Trophoblast cell (in vitro differentiated cells and primary cell): ENCODE data around the gene CBFA2T3.

Experiments used
- DNase-seq, 2 donors: peaks; one replicate each; pipeline ENCODE4 v3.0.0-alpha.2; 2016
- H2AFZ ChIP-seq: 2 replicates; pipeline ENCODE4 v1.6.1; 2013; ENCODE audit warnings: low read length, moderate library complexity, mild to moderate bottlenecking; ENCODE audit not compliant: insufficient read depth, poor library complexity
- H2AK5ac ChIP-seq: 2 replicates; pipeline ENCODE4 v1.6.1; 2013; ENCODE audit warnings: mild to moderate bottlenecking, low read length
- H2BK120ac ChIP-seq: 2 replicates; pipeline ENCODE4 v1.6.1; 2013; ENCODE audit warnings: low read length, mild to moderate bottlenecking, moderate library complexity; ENCODE audit not compliant: insufficient read depth, poor library complexity
- H2BK12ac ChIP-seq: 2 replicates; pipeline ENCODE4 v1.6.1; 2013; ENCODE audit warnings: mild to moderate bottlenecking, low read length, moderate library complexity
- H2BK5ac ChIP-seq: 2 replicates; pipeline ENCODE4 v1.6.1; 2013; ENCODE audit warnings: low read length, low read depth, moderate library complexity, mild to moderate bottlenecking; ENCODE audit not compliant: poor library complexity
- H3K14ac ChIP-seq: 2 replicates; pipeline ENCODE4 v1.6.1; 2013; ENCODE audit warnings: mild to moderate bottlenecking, low read length
- H3K18ac ChIP-seq: 2 replicates; pipeline ENCODE4 v1.6.1; 2013; ENCODE audit warnings: mild to moderate bottlenecking, low read length
- H3K23ac ChIP-seq: 2 replicates; pipeline ENCODE4 v1.6.1; 2013; ENCODE audit warnings: low read length
- H3K27ac ChIP-seq: 2 replicates; pipeline ENCODE4 v1.5.1; 2013; ENCODE audit warnings: low read depth, mild to moderate bottlenecking, inconsistent platforms, low read length, moderate library complexity
- H3K27me3 ChIP-seq: 2 replicates; pipeline ENCODE4 v1.6.1; 2013; ENCODE audit warnings: inconsistent platforms, mild to moderate bottlenecking, low read length, moderate library complexity; ENCODE audit not compliant: insufficient read depth
- H3K36me3 ChIP-seq, 2 experiments: 1 replicate in 1 of 2; 2 replicates in 1 of 2; pipeline ENCODE4 v1.6.1; 2013; ENCODE audit warnings: low read length in 2 of 2, mild to moderate bottlenecking in 2 of 2, moderate library complexity in 1 of 2; ENCODE audit not compliant: insufficient read depth in 2 of 2, control insufficient read depth in 1 of 2
- H3K4ac ChIP-seq: 2 replicates; pipeline ENCODE4 v1.6.1; 2013; ENCODE audit warnings: low read depth, mild to moderate bottlenecking, low read length, moderate library complexity
- H3K4me1 ChIP-seq, 2 experiments: 1 replicate in 1 of 2; 2 replicates in 1 of 2; pipeline ENCODE4 v1.6.1; 2013; ENCODE audit warnings: low read length in 2 of 2, mild to moderate bottlenecking in 2 of 2, moderate library complexity in 1 of 2; ENCODE audit not compliant: insufficient read depth in 2 of 2, control insufficient read depth in 1 of 2
- H3K4me2 ChIP-seq: 2 replicates; pipeline ENCODE4 v1.6.1; 2013; ENCODE audit warnings: inconsistent platforms, mild to moderate bottlenecking, low read length, moderate library complexity
- H3K4me3 ChIP-seq: 2 replicates; pipeline ENCODE4 v1.5.1; 2013; ENCODE audit warnings: mild to moderate bottlenecking, low read depth, low read length, inconsistent platforms
- H3K79me1 ChIP-seq: one replicate; pipeline ENCODE4 v1.6.1; 2013; ENCODE audit warnings: low read length
- H3K79me2 ChIP-seq: 2 replicates; pipeline ENCODE4 v1.6.1; 2013; ENCODE audit warnings: low read length, mild to moderate bottlenecking; ENCODE audit not compliant: control insufficient read depth, insufficient read depth, poor library complexity
- H3K9ac ChIP-seq: 2 replicates; pipeline ENCODE4 v1.6.1; 2013; ENCODE audit warnings: mild to moderate bottlenecking, low read length
- H3K9me3 ChIP-seq: 2 replicates; pipeline ENCODE4 v1.6.1; 2013; ENCODE audit warnings: low read depth, mild to moderate bottlenecking, control low read depth, inconsistent platforms, low read length; ENCODE audit not compliant: insufficient read depth
- H4K12ac ChIP-seq: 2 replicates; pipeline ENCODE4 v1.6.1; 2013; ENCODE audit warnings: low read depth, mild to moderate bottlenecking, low read length, moderate library complexity
- H4K8ac ChIP-seq: 2 replicates; pipeline ENCODE4 v1.6.1; 2013; ENCODE audit warnings: low read depth, mild to moderate bottlenecking, low read length, moderate library complexity
- H4K91ac ChIP-seq: one replicate; pipeline ENCODE4 v1.6.1; 2013; ENCODE audit warnings: low read depth, mild to moderate bottlenecking, low read length, moderate library complexity
- WGBS: extraction: QIAGEN DNeasy Blood & Tissue Kit; methylation state at CpG from one replicate; pipeline ENCODE4 v1.1.7; 2013; ENCODE audit warnings: missing lambda C conversion rate; ENCODE audit not compliant: insufficient read length, insufficient coverage; ENCODE audit errors: extremely low coverage; 5-methylcytosine and 5-hydroxymethylcytosine counted together

The CBFA2T3 gene

DNA sequence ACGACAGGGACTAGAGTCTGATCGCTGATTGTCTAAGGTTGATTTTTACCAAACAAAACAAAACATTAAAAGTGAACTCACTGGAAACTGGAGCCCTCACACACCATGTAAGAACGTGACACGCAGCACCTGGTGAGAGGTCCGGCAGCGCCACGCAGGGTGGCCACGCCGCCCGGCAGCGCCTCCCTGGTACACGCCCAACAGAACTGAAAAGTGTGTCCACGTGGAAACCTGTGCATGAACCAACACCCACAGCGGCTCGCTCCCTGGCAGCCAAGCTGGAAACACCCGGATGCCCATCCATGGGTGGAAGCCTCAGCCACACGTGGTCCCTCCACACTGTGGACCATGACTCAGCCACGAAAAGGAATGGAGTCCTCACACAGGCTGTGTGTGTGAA is 129.4 kb downstream of the CBFA2T3 start:
- Histone ChIP-seq H3K4me1 (no peaks in the 10 kb centered on the region), H3K79me1 (no peaks in the 10 kb centered on the region), H3K23ac (no peak overlapping the region), H2BK120ac (no peak overlapping the region), H4K8ac (no peak overlapping the region), H2AFZ (no peak overlapping the region), H3K27ac (no peak overlapping the region), H3K9me3 (no peaks in the 10 kb centered on the region), H3K18ac (no peak overlapping the region), H2BK5ac (no peak overlapping the region), H3K79me2 (no peaks in the 10 kb centered on the region), H3K4ac (no peak overlapping the region), H3K4me2 (no peak overlapping the region), H3K36me3 (peaks cover 23 to 32% of the 10 kb centered on the region in 2 experiments), H3K27me3 (no peaks in the 10 kb centered on the region), H3K14ac (no peak overlapping the region), H2BK12ac (no peak overlapping the region), H2AK5ac (no peak overlapping the region), H4K12ac (no peak overlapping the region), H3K4me3 (no peak overlapping the region), H4K91ac (no peak overlapping the region), H3K9ac (no peak overlapping the region)
- no CpG with 5 or more reads among the region's 18 CpGs for WGBS
- no peak for DNase-seq

DNA sequence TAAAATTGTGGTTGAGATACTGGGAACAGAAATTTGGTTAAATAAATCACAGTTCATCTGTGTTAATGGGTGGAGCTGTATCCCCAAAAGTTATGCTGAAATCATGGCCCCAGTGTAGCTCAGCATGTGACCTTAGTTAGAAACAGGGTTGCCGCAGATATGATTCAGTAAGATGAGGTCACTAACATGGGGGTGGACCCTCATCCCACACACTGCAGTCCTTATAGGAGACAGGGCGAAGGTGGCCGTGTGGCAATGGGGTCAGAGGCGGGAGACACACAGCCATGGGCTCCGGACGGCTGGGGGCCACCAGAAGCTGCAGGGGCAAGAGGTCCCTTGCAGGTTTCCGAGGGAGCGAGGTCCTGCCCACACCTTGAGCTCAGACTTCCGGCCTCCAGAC is 130.9 kb downstream of the CBFA2T3 start:
- Histone ChIP-seq H3K4me2 (no peak overlapping the region), H4K12ac (no peak overlapping the region), H3K4me1 (no peaks in the 10 kb centered on the region), H3K27ac (no peak overlapping the region), H4K91ac (no peak overlapping the region), H3K18ac (no peak overlapping the region), H3K9ac (no peak overlapping the region), H4K8ac (no peak overlapping the region), H3K4me3 (no peak overlapping the region), H2BK120ac (no peak overlapping the region), H3K14ac (no peak overlapping the region), H3K23ac (no peak overlapping the region), H2BK12ac (no peak overlapping the region), H3K36me3 (peaks cover 18 to 34% of the 10 kb centered on the region in 2 experiments), H3K27me3 (no peaks in the 10 kb centered on the region), H3K79me2 (no peaks in the 10 kb centered on the region), H2AFZ (no peak overlapping the region), H3K79me1 (no peaks in the 10 kb centered on the region), H3K4ac (no peak overlapping the region), H3K9me3 (no peaks in the 10 kb centered on the region), H2BK5ac (no peak overlapping the region), H2AK5ac (no peak overlapping the region)
- no CpG with 5 or more reads among the region's 9 CpGs for WGBS
- DNase-seq, result no peak

GRCh38 chr16:88844419-88845036 is 132.5 kb downstream of the CBFA2T3 start:
- Histone ChIP-seq H4K8ac (no peak overlapping the region), H2BK5ac (no peak overlapping the region), H2BK120ac (no peak overlapping the region), H3K79me2 (no peaks in the 10 kb centered on the region), H4K12ac (no peak overlapping the region), H3K9me3 (no peaks in the 10 kb centered on the region), H3K4me1 (no peaks in the 10 kb centered on the region), H3K4me2 (no peak overlapping the region), H3K27me3 (no peaks in the 10 kb centered on the region), H3K4ac (no peak overlapping the region), H3K14ac (no peak overlapping the region), H3K9ac (no peak overlapping the region), H3K79me1 (no peaks in the 10 kb centered on the region), H2BK12ac (no peak overlapping the region), H3K23ac (no peak overlapping the region), H3K36me3 (peaks cover 21 to 36% of the 10 kb centered on the region in 2 experiments), H3K4me3 (no peak overlapping the region), H2AFZ (no peak overlapping the region), H2AK5ac (no peak overlapping the region), H3K27ac (no peak overlapping the region), H4K91ac (no peak overlapping the region), H3K18ac (no peak overlapping the region)
- WGBS, result no CpG with 5 or more reads among the region's 11 CpGs
- no peak for DNase-seq

DNA sequence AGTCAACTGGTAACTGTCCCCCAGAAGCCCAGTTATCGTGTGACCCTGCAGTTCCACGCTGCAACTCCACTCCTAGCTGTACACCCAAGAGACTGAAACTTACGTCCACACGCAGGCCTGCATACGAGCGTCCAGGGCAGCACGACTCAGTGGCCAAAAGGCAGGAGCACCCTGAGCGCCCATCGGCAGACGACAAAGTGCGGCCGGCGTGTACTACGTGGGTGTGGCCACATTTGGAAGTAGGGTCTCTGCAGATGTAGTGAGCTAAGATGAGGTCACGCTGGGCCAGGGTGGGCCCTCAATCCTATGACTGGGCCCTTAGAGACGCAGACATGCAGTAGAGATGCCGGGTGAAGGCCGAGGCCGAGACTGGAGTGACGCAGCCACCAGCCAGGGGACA is 133.8 kb downstream of the CBFA2T3 start:
- Histone ChIP-seq H3K9me3 (no peaks in the 10 kb centered on the region), H3K27me3 (no peaks in the 10 kb centered on the region), H2AFZ (no peak overlapping the region), H2BK5ac (no peak overlapping the region), H3K4me2 (no peak overlapping the region), H3K27ac (no peak overlapping the region), H3K4me1 (no peaks in the 10 kb centered on the region), H3K79me1 (no peaks in the 10 kb centered on the region), H3K18ac (no peak overlapping the region), H4K91ac (no peak overlapping the region), H2AK5ac (no peak overlapping the region), H3K36me3 (peaks cover 27 to 44% of the 10 kb centered on the region in 2 experiments), H3K14ac (no peak overlapping the region), H2BK12ac (no peak overlapping the region), H4K8ac (no peak overlapping the region), H3K79me2 (no peaks in the 10 kb centered on the region), H2BK120ac (no peak overlapping the region), H3K4ac (no peak overlapping the region), H3K4me3 (no peak overlapping the region), H4K12ac (no peak overlapping the region), H3K9ac (no peak overlapping the region), H3K23ac (no peak overlapping the region)
- WGBS, result no CpG with 5 or more reads among the region's 20 CpGs
- DNase-seq, result no peak
